Peyer's patch (tissue), 4 donors: ENCODE results near the gene PRAMEF9. TPM values are rescaled to one million over a fixed set of nuclear protein-coding genes. Genes with fewer than 3 reads are reported as not detected.
"Not testable (repeated sequence)": the region's sequence is repeated elsewhere in the genome, so short reads cannot be mapped to it uniquely, and the experiment has no call there.

ENCODE experiments used
- DNase-seq, 3 donors: peaks; one replicate each; pipeline ENCODE4 v3.0.0-alpha.2; 2017 to 2019
- H3K27ac ChIP-seq, 4 donors: fragments of 200-600 bp; sonication (generic); one replicate each; pipeline ENCODE4 v1.5.1; 2016 to 2019
- H3K27me3 ChIP-seq, 2 donors: fragments of 200-600 bp; sonication (generic); one replicate each; pipeline ENCODE4 v1.5.1; 2019
- H3K36me3 ChIP-seq, 3 donors: fragments of 200-600 bp; sonication (generic); one replicate each; pipeline ENCODE4 v1.5.1; 2016 to 2019
- H3K4me1 ChIP-seq, 4 donors: fragments of 200-600 bp; sonication (generic); one replicate each; pipeline ENCODE4 v1.5.1; 2016 to 2019
- H3K4me3 ChIP-seq, 4 donors: fragments of 200-600 bp; sonication (generic); 1 replicate in 3 of 4; 2 replicates in 1 of 4; pipeline ENCODE4 v1.5.1; 2016 to 2019; ENCODE audit warnings: mild to moderate bottlenecking in 1 of 4
- H3K9me3 ChIP-seq, 4 donors: fragments of 200-600 bp; sonication (generic); one replicate each; pipeline ENCODE4 v1.5.1; 2016 to 2019; ENCODE audit warnings: mild to moderate bottlenecking in 1 of 4
- POLR2A ChIP-seq, 2 donors: fragments of 450-650 bp; IDR thresholded peaks; one replicate each; pipeline ENCODE4 v1.5.1; 2017; ENCODE audit warnings: antibody characterized with exemption in 2 of 2, mild to moderate bottlenecking in 2 of 2, moderate library complexity in 2 of 2
- total RNA-seq, 4 donors: library from RNA; depleted of rRNA; stranded (reverse); fragments of >200 nt; gene quantifications; one replicate each; pipeline ENCODE4 v1.1.0, GENCODE V29; 2016
- TF ChIP-seq, protein P1 (sequence below), 6 experiments: fragments of 450-650 bp in 4 of 6; fragments of 200-600 bp in 2 of 6; sonication (generic) in 1 of 6; IDR thresholded peaks; one replicate each; pipeline ENCODE4 v1.5.1; 2017 to 2019; ENCODE audit warnings: antibody characterized with exemption in 6 of 6, mild to moderate bottlenecking in 3 of 6, moderate library complexity in 1 of 6

Gene PRAMEF9
- total RNA-seq, result not detected

DNA sequence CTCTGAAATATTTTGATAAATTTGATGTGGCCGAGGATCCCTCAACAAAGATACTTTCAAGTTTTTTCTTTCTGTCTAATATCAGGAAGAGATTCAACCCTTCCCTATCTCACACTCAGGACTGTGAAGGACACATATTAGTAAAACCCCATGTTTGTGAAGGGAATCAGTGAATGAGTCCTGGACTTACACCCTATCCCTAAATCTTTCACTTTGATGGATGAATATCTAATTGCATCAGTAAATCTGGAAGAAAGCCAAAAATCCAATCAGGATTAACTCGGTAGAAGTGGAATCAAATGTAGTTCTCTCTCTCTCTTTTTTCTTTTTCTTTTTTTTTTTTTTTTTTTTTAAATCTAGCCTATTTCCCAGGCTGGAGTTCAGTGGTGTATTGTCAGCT lies at the start of gene PRAMEF9:
PRAMEF9 (plus strand) TSS at position 301 of the 400 bp plus-strand sequence. CDS start 3,433 bp downstream, outside the sequence.
- not testable (repeated sequence) for H3K4me1 ChIP-seq

DNA sequence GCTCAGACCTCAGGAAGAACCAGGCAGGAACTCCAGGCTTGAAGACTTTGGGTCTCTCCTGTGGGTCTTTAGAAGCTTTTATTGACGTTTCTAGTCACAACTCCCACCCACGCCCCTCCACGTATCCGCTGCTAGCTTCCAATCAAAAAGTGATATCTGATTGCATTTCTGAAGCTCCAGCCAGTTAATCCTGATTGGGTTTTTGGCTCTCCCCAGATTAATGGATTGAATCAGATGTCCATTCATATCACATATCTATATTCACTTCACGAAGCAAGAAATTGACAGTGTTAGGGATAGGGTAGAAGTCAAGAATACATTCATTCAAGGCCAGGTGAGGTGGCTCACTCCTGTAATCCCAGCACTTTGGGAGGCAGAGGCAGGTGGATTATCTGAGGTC lies 15.7 kb upstream of the PRAMEF9 start, which contains the start of gene PRAMEF26:
PRAMEF26 (minus strand) TSS at position 101 of the 400 bp plus-strand sequence. CDS start 2,914 bp downstream, outside the sequence.
- H3K27ac ChIP-seq, H3K9me3 ChIP-seq, H3K36me3 ChIP-seq, H3K4me3 ChIP-seq, H3K4me1 ChIP-seq, DNase-seq, H3K27me3 ChIP-seq: not testable (repeated sequence)

More for the DNA sequence above, at the start of gene PRAMEF9:
- H3K27ac ChIP-seq, DNase-seq, H3K9me3 ChIP-seq, H3K4me3 ChIP-seq, H3K36me3 ChIP-seq, H3K27me3 ChIP-seq: not testable (repeated sequence)

DNA sequence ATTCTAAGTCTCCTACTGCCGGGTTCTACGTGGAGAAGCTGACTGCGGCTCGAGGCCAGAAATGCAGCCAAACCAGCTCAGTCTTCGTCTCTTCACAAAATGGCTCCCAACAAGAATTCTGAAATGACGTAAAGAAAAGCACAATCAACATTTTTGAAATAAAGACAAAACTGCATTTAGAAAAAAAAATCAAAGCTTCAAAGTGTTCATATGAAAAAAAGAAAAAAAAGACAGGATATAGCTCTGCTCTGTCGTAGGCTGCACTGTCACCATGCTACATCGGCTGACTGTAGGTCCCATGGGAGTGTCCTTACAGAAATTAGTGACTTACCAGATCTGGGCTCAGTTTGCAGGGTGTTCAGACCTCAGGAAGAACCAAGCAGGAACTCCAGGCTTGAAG lies 6.1 kb upstream of the PRAMEF9 start, which contains the start of gene HNRNPCL4:
HNRNPCL4 (minus strand) TSS at position 101 of the 400 bp plus-strand sequence. CDS start 164 bp downstream, outside the sequence.
- not testable (repeated sequence) for H3K4me3 ChIP-seq, H3K27me3 ChIP-seq, H3K9me3 ChIP-seq, H3K36me3 ChIP-seq, DNase-seq, H3K27ac ChIP-seq, H3K4me1 ChIP-seq

DNA sequence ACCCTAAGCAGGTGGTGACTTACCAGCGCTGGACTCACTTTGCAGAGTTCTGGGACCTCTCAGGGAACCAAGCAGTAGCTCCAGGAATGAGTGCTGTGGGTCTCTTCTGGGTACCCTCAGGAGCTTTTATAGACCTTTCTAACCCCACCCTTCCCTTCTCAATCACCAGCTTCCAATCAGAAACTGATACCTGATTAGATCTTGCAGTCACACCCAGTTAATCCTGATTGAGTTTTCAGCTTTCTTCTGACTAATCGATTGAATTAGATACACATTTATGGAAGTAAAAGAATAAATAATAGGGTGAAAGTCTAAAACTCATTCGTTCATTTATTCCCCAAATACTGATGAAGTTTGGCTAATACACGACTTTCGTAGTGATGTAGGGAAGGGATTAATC lies 29.7 kb downstream of the PRAMEF9 start, which contains the start of gene PRAMEF13:
PRAMEF13 (minus strand) TSS at position 101 of the 400 bp plus-strand sequence. CDS start 1,820 bp downstream, outside the sequence.
- H3K9me3 ChIP-seq, DNase-seq, H3K27ac ChIP-seq, H3K4me3 ChIP-seq, H3K27me3 ChIP-seq, H3K4me1 ChIP-seq, H3K36me3 ChIP-seq: not testable (repeated sequence)

DNA sequence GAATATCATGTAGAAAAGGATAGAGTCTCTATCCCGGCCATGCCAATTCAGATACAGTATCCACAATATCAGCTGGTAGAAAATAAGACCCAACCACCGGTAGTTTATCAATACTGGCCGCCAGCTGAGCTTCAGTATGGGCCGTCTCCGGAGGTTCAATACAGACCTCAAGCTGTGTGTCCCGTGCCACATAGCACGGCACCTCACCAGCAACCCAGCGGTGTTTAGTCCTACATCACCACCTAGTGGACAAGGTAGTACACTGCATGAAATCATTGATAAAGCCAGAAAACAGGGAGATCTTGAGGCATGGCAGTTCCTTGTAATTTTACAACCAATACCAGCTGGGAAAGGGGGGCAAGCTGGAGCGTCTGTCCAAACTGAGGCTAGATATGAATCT lies 37.1 kb downstream of the PRAMEF9 start:
- H3K9me3 ChIP-seq, H3K36me3 ChIP-seq, H3K4me3 ChIP-seq, H3K27me3 ChIP-seq, DNase-seq, H3K4me1 ChIP-seq, H3K27ac ChIP-seq: not testable (repeated sequence)

DNA sequence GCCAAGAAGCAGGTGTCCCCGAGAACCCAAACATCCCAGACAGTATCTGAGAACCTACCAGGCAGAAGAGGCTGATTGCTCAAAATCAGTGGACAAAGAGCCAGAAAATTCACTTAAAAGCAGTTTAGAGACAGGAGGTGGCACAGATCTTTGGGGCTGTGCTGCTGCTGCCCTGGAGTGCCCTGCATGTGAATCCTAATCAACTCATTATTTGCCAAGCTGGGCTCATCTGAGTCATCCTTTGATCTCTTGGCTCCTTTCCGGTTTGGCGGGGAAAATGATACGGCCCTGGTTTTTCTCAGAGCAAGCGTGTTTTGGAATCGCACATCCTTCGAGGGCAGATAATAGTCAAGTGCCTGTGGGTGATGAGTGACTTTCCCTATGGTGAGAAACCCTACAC lies 45.0 kb downstream of the PRAMEF9 start:
- not testable (repeated sequence) for DNase-seq, H3K36me3 ChIP-seq, H3K27ac ChIP-seq, H3K9me3 ChIP-seq, H3K27me3 ChIP-seq, H3K4me3 ChIP-seq, H3K4me1 ChIP-seq

DNA sequence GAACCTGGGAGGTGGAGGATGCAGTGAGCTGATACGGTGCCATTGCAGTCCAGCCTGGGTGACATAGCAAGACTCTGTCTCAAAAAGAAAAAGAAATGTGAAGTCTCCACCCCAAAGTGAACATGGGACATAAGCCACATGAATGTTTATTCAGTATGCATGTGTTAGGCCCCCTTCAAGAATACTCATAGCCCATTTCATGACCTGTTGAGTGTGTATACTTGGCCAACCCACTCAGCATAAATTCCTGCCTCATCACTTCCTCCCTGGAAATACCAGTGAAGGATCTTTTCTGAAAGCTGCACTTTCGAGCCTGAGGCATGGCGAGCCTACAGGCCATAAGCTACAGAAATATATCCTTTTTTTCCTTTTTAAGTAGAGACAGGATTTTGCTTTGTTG lies 47.6 kb downstream of the PRAMEF9 start:
- not testable (repeated sequence) for H3K27me3 ChIP-seq, H3K4me1 ChIP-seq, H3K4me3 ChIP-seq, DNase-seq, H3K36me3 ChIP-seq, H3K9me3 ChIP-seq, H3K27ac ChIP-seq

DNA sequence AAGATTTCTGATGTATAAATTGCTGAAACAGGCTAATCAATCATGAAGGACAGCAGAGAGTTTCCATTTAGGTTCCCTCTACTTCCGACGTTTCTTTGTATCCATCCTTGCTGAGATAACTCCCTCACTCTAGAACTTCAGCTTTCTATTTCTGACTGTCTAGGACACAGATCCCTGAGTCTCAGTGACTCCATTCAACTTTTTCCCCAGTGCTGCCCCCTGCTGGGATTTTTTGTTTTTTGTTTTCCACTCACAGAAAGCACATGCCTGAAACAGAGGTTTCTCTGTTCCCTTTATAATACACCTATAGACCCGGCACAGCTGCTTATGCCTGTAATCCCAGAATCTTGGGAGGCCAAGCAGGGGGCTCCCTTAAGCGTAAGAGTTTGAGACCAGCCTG lies 51.1 kb downstream of the PRAMEF9 start:
- H3K27ac ChIP-seq, H3K4me1 ChIP-seq, H3K4me3 ChIP-seq, H3K36me3 ChIP-seq, H3K9me3 ChIP-seq, DNase-seq, H3K27me3 ChIP-seq: not testable (repeated sequence)

DNA sequence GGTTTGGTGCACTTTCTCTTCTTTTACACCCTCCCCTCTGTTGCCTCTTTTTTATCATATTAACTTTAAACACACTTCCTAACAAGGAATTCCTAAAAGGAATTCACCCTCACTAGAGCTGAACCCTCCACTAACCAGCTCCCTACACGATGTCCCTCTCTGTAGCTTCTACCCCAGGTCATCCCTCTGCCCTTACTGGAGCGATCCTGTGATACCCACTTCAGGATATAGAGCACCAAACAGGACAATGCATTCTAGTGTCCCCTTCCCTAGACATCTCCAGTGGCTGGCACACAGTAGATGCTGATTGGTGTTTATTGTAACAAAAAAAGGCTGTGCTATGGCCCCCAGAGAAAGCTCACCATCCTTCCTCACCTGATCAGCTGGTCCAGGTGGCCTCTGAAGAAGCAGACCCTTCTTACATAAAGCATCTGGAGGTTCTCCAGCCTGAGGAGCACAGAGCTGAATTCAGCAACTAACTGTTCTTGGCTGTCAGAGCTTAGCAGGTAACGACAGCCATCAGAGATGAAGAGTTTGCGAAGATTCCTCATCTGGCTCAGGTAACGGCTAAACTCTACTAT lies 52.9 kb downstream of the PRAMEF9 start:
- Histone ChIP-seq H3K4me3 (no peak overlapping the region), H3K36me3 (no peaks in the 10 kb centered on the region), H3K27ac (no peak overlapping the region), H3K27me3 (no peaks in the 10 kb centered on the region), H3K9me3 (no peaks in the 10 kb centered on the region), H3K4me1 (no peaks in the 10 kb centered on the region)
- no peak for TF ChIP-seq POLR2A (IDR thresholded peaks at IDR 0.05)
- TF ChIP-seq, protein P1, sequence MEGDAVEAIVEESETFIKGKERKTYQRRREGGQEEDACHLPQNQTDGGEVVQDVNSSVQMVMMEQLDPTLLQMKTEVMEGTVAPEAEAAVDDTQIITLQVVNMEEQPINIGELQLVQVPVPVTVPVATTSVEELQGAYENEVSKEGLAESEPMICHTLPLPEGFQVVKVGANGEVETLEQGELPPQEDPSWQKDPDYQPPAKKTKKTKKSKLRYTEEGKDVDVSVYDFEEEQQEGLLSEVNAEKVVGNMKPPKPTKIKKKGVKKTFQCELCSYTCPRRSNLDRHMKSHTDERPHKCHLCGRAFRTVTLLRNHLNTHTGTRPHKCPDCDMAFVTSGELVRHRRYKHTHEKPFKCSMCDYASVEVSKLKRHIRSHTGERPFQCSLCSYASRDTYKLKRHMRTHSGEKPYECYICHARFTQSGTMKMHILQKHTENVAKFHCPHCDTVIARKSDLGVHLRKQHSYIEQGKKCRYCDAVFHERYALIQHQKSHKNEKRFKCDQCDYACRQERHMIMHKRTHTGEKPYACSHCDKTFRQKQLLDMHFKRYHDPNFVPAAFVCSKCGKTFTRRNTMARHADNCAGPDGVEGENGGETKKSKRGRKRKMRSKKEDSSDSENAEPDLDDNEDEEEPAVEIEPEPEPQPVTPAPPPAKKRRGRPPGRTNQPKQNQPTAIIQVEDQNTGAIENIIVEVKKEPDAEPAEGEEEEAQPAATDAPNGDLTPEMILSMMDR (IDR thresholded peaks at IDR 0.05), result no peak
- DNase-seq, result peak in 1 of 3 donors; percentile 8

DNA sequence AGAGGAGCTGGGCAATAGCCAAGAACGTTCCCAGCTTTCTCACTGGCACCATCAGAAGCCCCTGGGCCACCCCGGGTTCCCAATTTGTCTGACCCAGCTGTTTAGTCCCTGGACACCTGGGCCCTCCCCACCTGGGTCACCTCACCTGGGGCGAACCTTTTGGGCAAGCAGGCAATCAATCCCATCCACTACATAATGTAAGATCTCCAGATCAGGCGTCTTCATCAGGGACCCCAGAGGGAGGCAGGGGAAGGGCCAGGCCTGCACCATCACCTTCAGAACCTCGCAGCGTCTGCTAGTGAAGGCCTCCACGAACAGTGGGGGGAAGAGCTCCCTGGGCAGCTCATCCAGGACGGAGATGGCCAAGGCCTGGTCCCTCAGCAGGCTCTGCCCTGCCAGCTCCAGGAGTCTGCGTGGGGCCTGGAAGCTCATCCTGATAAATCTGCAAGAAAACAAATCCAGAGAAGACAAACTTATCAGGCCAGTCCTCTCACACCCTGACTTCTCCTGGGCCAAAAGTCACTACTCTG lies 54.1 kb downstream of the PRAMEF9 start, which contains the start of gene PRAMEF18:
PRAMEF18 (minus strand) TSS at position 480 of the 530 bp plus-strand sequence; CDS start at position 432, 48 bp downstream.
- H3K36me3 ChIP-seq, H3K27me3 ChIP-seq, H3K27ac ChIP-seq, DNase-seq, H3K4me3 ChIP-seq, H3K9me3 ChIP-seq, H3K4me1 ChIP-seq: not testable (repeated sequence)

DNA sequence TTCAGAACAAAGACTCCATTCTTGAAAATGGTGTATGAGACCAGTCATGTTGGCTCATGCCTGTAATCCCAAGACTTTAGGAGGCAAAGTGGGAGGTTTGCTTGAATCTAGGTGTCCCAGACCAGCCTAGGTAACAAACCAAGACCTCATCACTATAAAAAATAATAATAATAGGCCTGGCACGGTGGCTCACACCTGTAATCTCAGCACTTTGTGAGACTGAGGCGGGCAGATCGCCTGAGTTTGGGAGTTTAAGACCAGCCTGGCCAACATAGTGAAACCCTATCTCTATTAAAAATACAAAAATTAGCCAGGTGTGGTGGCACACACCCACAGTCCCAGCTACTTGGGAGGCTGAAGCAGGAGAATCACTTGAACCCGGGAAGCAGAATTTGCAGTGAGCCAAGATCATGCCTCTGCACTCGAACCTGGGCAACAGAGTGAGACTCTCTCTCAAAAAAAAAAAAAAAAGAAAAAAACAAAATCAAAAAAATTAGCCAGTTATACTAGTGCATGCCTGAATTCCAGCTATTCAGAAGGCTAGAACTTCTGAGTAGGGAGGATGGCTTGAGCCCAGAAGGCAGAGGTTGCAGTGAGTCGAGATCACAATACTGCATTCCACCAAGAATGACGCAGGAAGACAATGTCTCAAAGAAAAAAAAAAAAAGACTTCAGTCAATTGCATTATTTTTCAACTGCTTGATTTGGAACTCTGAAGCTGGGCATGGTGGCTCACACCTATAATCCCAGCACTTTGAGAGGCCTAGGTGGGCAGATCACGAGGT lies 55.8 kb downstream of the PRAMEF9 start:
- not testable (repeated sequence) for H3K36me3 ChIP-seq, H3K9me3 ChIP-seq, H3K4me3 ChIP-seq, H3K27me3 ChIP-seq, DNase-seq, H3K27ac ChIP-seq, H3K4me1 ChIP-seq
